Measurements from ENCODE around the gene ELF4. TPM values are rescaled to one million over a fixed set of nuclear protein-coding genes. Genes with fewer than 3 reads are reported as not detected.
"Not testable (repeated sequence)": the region's sequence is repeated elsewhere in the genome, so short reads cannot be mapped to it uniquely, and the experiment has no call there.

Gene ELF4
- total RNA-seq, 1 experiment from 2014 or later = 1.9 TPM

- Mint-ChIP-seq H3K27ac (no peak overlapping the region), H3K9me3 (no peaks in the 10 kb centered on the region), H3K36me3 (no peaks in the 10 kb centered on the region), H3K4me3 (no peak overlapping the region), H3K4me1 (peaks cover 8% of the 10 kb centered on the region), H3K27me3 (ENCODE audit: low read depth) (peaks cover 42% of the 10 kb centered on the region)
- DNase-seq (ENCODE audit: low spot score) (no peak), ATAC-seq (no peak)
- no peak for TF ChIP-seq NFYB (CRISPR knock-in tag; conservative IDR thresholded peaks at IDR 0.05; ENCODE audit: low read depth)
- no peak for TF ChIP-seq ZNF671 (CRISPR knock-in tag; IDR thresholded peaks at IDR 0.05)
- no peak for TF ChIP-seq ZNF263 (CRISPR knock-in tag; IDR thresholded peaks at IDR 0.05; ENCODE audit: low read depth)
- TF ChIP-seq MYBL2 (CRISPR knock-in tag; IDR thresholded peaks at IDR 0.05) = no peak
- TF ChIP-seq ZNF121 (CRISPR knock-in tag; IDR thresholded peaks at IDR 0.05) = no peak
- no peak for TF ChIP-seq GTF2I (CRISPR knock-in tag; conservative IDR thresholded peaks at IDR 0.05)
- TF ChIP-seq PRDM15 (CRISPR knock-in tag; IDR thresholded peaks at IDR 0.05) = no peak
- no peak for TF ChIP-seq ZNF423 (CRISPR knock-in tag; IDR thresholded peaks at IDR 0.05)
- TF ChIP-seq, protein P1, sequence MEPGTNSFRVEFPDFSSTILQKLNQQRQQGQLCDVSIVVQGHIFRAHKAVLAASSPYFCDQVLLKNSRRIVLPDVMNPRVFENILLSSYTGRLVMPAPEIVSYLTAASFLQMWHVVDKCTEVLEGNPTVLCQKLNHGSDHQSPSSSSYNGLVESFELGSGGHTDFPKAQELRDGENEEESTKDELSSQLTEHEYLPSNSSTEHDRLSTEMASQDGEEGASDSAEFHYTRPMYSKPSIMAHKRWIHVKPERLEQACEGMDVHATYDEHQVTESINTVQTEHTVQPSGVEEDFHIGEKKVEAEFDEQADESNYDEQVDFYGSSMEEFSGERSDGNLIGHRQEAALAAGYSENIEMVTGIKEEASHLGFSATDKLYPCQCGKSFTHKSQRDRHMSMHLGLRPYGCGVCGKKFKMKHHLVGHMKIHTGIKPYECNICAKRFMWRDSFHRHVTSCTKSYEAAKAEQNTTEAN (CRISPR knock-in tag; IDR thresholded peaks at IDR 0.05) = no peak
- TF ChIP-seq, protein P2, sequence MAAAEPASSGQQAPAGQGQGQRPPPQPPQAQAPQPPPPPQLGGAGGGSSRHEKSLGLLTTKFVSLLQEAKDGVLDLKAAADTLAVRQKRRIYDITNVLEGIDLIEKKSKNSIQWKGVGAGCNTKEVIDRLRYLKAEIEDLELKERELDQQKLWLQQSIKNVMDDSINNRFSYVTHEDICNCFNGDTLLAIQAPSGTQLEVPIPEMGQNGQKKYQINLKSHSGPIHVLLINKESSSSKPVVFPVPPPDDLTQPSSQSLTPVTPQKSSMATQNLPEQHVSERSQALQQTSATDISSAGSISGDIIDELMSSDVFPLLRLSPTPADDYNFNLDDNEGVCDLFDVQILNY (CRISPR knock-in tag; IDR thresholded peaks at IDR 0.05) = no peak
- TF ChIP-seq ERG (CRISPR knock-in tag; IDR thresholded peaks at IDR 0.05) = no peak
- TF ChIP-seq TEAD4 (CRISPR knock-in tag; IDR thresholded peaks at IDR 0.05) = no peak
- TF ChIP-seq ATF2 (CRISPR knock-in tag; IDR thresholded peaks at IDR 0.05; ENCODE audit: borderline replicate concordance, low read depth) = no peak
- no peak for TF ChIP-seq ZNF396 (CRISPR knock-in tag; IDR thresholded peaks at IDR 0.05; ENCODE audit: borderline replicate concordance)
- TF ChIP-seq GABPB1 (CRISPR knock-in tag; IDR thresholded peaks at IDR 0.05) = no peak
- no peak for TF ChIP-seq FOXP1 (CRISPR knock-in tag; IDR thresholded peaks at IDR 0.05; ENCODE audit: borderline replicate concordance)
- no peak for TF ChIP-seq OVOL2 (CRISPR knock-in tag; IDR thresholded peaks at IDR 0.05; ENCODE audit: borderline replicate concordance)
- TF ChIP-seq SMAD3 (CRISPR knock-in tag; IDR thresholded peaks at IDR 0.05; ENCODE audit: borderline replicate concordance) = no peak
- no peak for TF ChIP-seq RELA (CRISPR knock-in tag; IDR thresholded peaks at IDR 0.05; ENCODE audit: borderline replicate concordance)
- ChIA-PET CTCF (interaction anchor here (1.0 to 1.1 kb wide), 2 partner anchors 8 to 56 kb away, joined by 4 to 5 read pairs; no protein-coding TSS in a partner anchor), POLR2A (no interaction called here)
These were observed 6.9 kb upstream of the ELF4 start for GRCh38 chrX:130117166-130117565.

GRCh38 chrX:130115119-130115885, 5.0 kb upstream of the ELF4 start:
- H3K9me3 Mint-ChIP-seq; POLR2A ChIA-PET; H3K36me3 Mint-ChIP-seq; H3K27ac Mint-ChIP-seq; ATAC-seq; H3K4me3 Mint-ChIP-seq; DNase-seq (ENCODE audit: low spot score): not testable (repeated sequence)
- Mint-ChIP-seq H3K4me1 (peaks cover 10% of the 10 kb centered on the region), H3K27me3 (ENCODE audit: low read depth) (peaks cover 51% of the 10 kb centered on the region)
- CTCF ChIA-PET = interaction anchor here (1.2 kb wide), 1 partner anchor 36 kb away, joined by 9 read pairs; no protein-coding TSS in a partner anchor

Data from WTC11 (cell line).